Karpas-422 (cell line): ENCODE measurements around the gene MFRP. TPM values are rescaled to one million over a fixed set of nuclear protein-coding genes. Genes with fewer than 3 reads are reported as not detected.

Source experiments
- DNase-seq: peaks from one replicate; pipeline ENCODE4 v3.0.0-alpha.2; 2015
- H2AFZ ChIP-seq: fragments of 200-600 bp; sonication (generic); 2 replicates; pipeline ENCODE4 v1.6.1; 2014; ENCODE audit warnings: antibody characterized with exemption, low read length, mixed read lengths
- H3K27ac ChIP-seq: fragments of 200-600 bp; sonication (generic); 2 replicates; pipeline ENCODE4 v1.5.1; 2014; ENCODE audit warnings: mild to moderate bottlenecking, low read length, moderate library complexity
- H3K27me3 ChIP-seq: fragments of 200-600 bp; sonication (generic); 2 replicates; pipeline ENCODE4 v1.6.1; 2014; ENCODE audit warnings: low read length, mixed read lengths
- H3K36me3 ChIP-seq: fragments of 200-600 bp; sonication (generic); 2 replicates; pipeline ENCODE4 v1.6.1; 2014; ENCODE audit warnings: low read length, mixed read lengths; ENCODE audit not compliant: insufficient read depth
- H3K4me1 ChIP-seq: fragments of 200-600 bp; sonication (generic); 2 replicates; pipeline ENCODE4 v1.6.1; 2014; ENCODE audit warnings: mild to moderate bottlenecking, low read length, mixed read lengths
- H3K4me2 ChIP-seq: fragments of 200-600 bp; sonication (generic); 2 replicates; pipeline ENCODE4 v1.6.1; 2014; ENCODE audit warnings: low read length, low read depth, mild to moderate bottlenecking; ENCODE audit not compliant: poor library complexity, severe bottlenecking
- H3K4me3 ChIP-seq: fragments of 200-600 bp; sonication (generic); 2 replicates; pipeline ENCODE4 v1.5.1; 2014; ENCODE audit warnings: mild to moderate bottlenecking, antibody characterized with exemption, low read length, mixed read lengths
- H3K79me2 ChIP-seq: fragments of 200-600 bp; sonication (generic); 2 replicates; pipeline ENCODE4 v1.6.1; 2014; ENCODE audit warnings: mild to moderate bottlenecking, low read length, mixed read lengths
- H3K9ac ChIP-seq: fragments of 200-600 bp; sonication (generic); 2 replicates; pipeline ENCODE4 v1.6.0; 2014; ENCODE audit warnings: low read length
- H3K9me2 ChIP-seq: fragments of 200-600 bp; sonication (generic), shearing (Covaris generic); replicated peaks from 2 replicates; pipeline ENCODE4 v1.6.0; 2014; ENCODE audit warnings: mild to moderate bottlenecking, low read length, moderate library complexity; ENCODE audit not compliant: insufficient read depth
- H3K9me3 ChIP-seq: fragments of 300-700, 200-600 bp; sonication (generic); 2 replicates; pipeline ENCODE4 v1.6.1; 2014; ENCODE audit warnings: low read length, mixed read lengths
- H4K20me1 ChIP-seq: fragments of 200-600 bp; sonication (generic); 2 replicates; pipeline ENCODE4 v1.6.1; 2014; ENCODE audit warnings: mild to moderate bottlenecking, antibody characterized with exemption, low read length, low read depth; ENCODE audit not compliant: insufficient read depth
- total RNA-seq: library from RNA; depleted of rRNA; stranded (reverse); fragments of >200 nt; shearing (Covaris generic); gene quantifications from 2 replicates; pipeline ENCODE4 v1.2.3, GENCODE V29; 2014; ENCODE audit warnings: low replicate concordance

MFRP gene
- total RNA-seq, 1 experiment from 2014 or later = not detected

DNA sequence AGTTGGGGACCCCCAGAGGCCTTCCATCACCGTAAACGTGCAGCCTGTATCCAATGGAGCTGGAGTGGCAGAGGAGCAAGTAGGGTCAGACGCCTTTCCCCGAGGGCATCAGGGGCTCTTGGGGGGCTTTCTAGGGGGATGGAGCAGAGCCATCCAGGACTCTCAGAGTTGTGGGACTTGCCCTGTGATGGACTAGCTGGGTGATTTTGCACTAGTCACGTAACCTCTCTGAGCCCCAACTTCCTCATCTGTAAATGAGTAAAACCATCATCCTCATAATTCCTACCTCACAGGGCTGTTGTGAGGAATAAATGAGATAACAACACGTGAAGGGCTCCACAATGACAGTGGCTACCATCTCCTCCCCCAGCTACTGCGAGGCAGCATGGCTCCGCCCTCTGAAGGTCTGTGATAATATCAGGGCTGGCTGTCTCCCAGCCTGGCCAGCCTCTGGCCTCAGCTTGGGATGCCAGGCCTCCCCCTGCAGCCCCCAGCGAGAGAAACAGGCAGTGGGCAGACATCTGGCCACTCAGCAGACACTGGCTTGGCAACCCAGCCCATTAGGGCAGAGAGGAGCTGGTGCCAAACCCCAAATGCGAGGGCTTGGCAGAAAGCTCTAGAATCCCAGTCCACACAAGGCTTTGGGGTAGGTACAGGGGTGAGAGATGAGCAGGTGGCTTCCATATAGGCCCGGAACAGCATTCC is 28.3 kb upstream of the MFRP start:
- no peak overlapping the region for H3K9ac ChIP-seq
- H3K27me3 ChIP-seq = no peaks in the 10 kb centered on the region
- DNase-seq = no peak
- H3K36me3 ChIP-seq = no peaks in the 10 kb centered on the region
- H3K79me2 ChIP-seq = no peaks in the 10 kb centered on the region
- H2AFZ ChIP-seq = no peak overlapping the region
- no peaks in the 10 kb centered on the region for H3K9me2 ChIP-seq
- H3K27ac ChIP-seq = peak overlapping the region; percentile 30; the same call in 1 of the 2 replicates
- no peak overlapping the region for H3K4me3 ChIP-seq
- H3K9me3 ChIP-seq = no peaks in the 10 kb centered on the region
- no peaks in the 10 kb centered on the region for H4K20me1 ChIP-seq
- no peak overlapping the region for H3K4me2 ChIP-seq
- peaks cover 91% of the 10 kb centered on the region for H3K4me1 ChIP-seq

DNA sequence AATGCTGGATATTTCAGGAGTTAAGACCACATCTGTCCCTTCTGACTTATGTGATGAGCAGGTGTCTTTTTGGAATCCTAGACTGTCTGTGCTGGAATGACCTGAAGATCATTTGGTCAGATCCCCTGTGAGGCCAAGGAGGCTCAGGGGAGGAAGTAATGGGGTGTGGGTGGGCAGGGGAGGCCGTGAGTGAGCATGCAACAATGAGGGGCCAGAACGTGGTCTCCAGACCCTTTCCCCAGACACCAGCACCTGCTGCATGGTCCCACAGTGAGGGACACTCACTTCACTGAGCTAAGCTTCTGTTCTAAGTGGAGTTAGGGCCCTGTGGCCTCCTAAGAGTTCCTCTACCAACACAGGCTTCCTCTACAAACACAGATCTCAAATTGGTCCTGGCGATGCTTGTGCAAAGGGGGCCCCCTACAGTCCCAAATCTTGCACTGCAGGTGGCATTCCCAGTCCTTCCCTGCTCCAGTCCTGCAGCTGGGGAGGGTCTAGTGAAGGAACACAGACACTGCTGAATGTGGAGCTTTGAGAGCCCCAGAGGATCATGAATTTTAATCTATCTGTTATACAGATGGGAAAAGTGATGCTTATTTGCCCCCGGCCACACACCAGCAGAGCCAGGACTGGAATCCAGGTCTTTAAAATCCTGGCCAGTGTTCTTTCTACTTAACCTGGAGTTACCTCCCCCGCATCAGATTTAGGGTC is 27.6 kb upstream of the MFRP start:
- DNase-seq = peak; percentile 74
- Histone ChIP-seq H3K36me3 (no peaks in the 10 kb centered on the region), H3K79me2 (peaks cover 4% of the 10 kb centered on the region; the same call in 1 of the 2 replicates), H2AFZ (no peak overlapping the region), H3K27me3 (no peaks in the 10 kb centered on the region), H3K4me1 (peaks cover 93% of the 10 kb centered on the region), H3K4me3 (no peak overlapping the region), H3K4me2 (no peak overlapping the region), H3K9ac (0 out of 2 replicates have a peak overlapping the region, but pooled peaks have one; percentile 27), H3K9me2 (no peaks in the 10 kb centered on the region), H3K9me3 (no peaks in the 10 kb centered on the region), H3K27ac (no peak overlapping the region), H4K20me1 (no peaks in the 10 kb centered on the region)

DNA sequence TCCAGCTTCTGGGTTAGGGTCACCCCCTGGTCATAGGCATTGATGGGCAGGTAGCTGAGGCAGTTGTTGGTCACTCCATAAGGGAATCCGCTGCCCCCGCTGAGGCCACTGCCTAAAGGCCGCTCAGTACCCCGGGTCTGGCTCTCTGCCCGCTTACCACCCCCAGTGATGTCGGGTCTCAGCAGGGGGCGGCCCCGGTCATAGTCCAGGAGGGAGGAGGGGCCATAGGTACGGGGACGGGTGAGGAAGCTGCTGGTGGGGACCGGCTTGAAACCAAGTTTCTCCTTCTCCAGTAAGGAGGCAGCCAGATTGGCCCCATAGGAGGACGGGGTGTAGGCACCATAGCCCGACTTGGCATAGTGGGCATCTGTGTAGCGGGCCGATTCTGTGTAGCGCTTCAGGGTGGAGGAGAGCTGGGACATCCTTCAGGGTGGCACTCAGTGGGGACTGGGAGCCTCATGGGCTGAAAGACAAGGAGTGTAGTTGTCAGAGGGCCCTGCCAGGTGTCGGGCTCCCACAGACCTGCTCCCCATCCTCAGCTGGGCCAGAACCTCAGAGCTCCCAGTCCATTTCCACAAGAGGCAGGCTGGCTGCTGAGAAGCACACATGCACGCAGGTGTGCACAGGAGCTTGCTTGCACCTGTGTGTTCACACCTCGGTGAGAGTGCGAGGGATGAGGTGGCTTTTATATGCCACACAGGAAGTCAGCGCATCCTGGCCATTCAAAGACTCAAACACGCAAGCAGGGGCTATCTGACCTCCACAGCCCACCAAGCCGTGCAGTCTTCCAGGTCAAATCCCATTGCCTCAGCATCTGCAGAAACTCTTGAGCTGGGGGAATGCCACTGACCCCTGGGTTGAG is 26.8 kb upstream of the MFRP start:
- no peak overlapping the region for H3K4me2 ChIP-seq
- no peaks in the 10 kb centered on the region for H3K9me2 ChIP-seq
- H3K36me3 ChIP-seq = no peaks in the 10 kb centered on the region
- no peaks in the 10 kb centered on the region for H3K27me3 ChIP-seq
- peaks cover 93% of the 10 kb centered on the region for H3K4me1 ChIP-seq
- no peaks in the 10 kb centered on the region for H3K9me3 ChIP-seq
- no peak overlapping the region for H3K27ac ChIP-seq
- H3K9ac ChIP-seq = no peak overlapping the region
- no peak for DNase-seq
- no peak overlapping the region for H2AFZ ChIP-seq
- no peaks in the 10 kb centered on the region for H4K20me1 ChIP-seq
- no peak overlapping the region for H3K4me3 ChIP-seq
- H3K79me2 ChIP-seq = peaks cover 4% of the 10 kb centered on the region; the same call in 1 of the 2 replicates

DNA sequence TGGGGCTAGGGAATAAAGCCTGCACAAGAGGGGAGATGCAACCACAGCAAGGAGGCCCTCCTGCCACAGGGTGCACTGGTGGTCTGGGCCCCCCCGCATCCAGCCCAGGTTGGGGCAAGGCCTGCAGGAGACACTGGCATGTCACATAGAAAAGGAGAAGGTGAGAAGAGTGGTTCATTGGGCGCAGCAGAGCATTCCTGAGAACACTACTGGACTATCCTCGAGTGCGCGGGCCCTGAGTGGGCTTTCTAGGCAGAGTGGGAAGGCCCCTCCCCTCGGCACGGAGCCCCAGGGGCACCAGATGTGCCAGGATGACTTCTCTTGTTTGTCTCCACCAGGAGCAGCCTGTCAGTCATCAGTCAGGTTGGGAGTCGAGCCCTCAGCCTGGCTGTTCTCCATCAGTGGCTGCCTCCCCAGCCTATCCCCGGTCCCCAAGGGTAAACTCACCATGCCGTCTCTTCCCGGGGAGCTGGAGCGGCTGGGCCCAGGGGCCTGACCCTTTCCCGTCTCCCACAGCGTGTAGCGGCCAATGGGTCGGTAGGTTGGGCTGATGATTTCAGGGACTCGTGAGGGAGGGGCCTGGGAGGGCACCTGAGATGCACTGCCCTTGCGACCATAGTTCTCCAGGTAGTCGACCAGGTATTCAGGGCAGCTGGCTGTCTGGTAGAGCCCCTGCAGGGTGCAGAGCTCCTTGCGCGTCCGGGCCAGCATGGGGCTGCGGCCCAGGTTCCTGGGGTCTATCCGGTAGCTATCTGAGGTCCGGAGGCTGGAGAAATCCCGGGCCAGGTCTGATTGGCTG is 26.0 kb upstream of the MFRP start:
- Histone ChIP-seq H2AFZ (no peak overlapping the region), H3K36me3 (no peaks in the 10 kb centered on the region), H3K79me2 (peaks cover 4% of the 10 kb centered on the region; the same call in 1 of the 2 replicates), H3K27me3 (no peaks in the 10 kb centered on the region), H3K4me2 (no peak overlapping the region), H3K9me3 (no peaks in the 10 kb centered on the region), H3K9me2 (no peaks in the 10 kb centered on the region), H3K4me1 (peaks cover 93% of the 10 kb centered on the region), H3K9ac (no peak overlapping the region), H4K20me1 (no peaks in the 10 kb centered on the region), H3K27ac (no peak overlapping the region), H3K4me3 (no peak overlapping the region)
- no peak for DNase-seq

DNA sequence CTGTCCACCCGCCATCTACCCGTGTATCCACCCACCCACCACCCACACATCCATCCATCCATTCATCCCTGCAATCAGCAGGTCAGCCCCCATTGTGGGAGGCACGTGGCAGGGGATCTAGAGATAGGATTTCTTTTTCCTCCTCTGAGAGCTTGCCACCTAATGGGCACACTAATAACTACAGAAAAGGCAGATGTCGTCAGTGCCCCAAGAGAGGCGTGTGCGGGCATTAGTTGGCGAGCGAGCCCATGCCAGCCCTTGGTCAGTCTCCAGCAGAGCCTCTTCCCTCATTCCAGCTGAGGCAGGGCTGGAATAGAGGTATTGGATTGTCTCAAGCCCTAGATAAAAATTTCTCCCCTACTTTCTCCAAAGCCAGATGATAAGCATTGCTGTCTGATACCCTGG is 25.3 kb upstream of the MFRP start:
- Histone ChIP-seq H3K4me1 (peaks cover 93% of the 10 kb centered on the region), H3K27ac (peak overlapping the region; percentile 70; the same call in 1 of the 2 replicates), H2AFZ (no peak overlapping the region), H3K9ac (peak overlapping the region; percentile 49), H3K79me2 (peaks cover 4% of the 10 kb centered on the region; the same call in 1 of the 2 replicates), H4K20me1 (no peaks in the 10 kb centered on the region), H3K27me3 (no peaks in the 10 kb centered on the region), H3K36me3 (no peaks in the 10 kb centered on the region), H3K4me2 (no peak overlapping the region), H3K9me2 (no peaks in the 10 kb centered on the region), H3K4me3 (no peak overlapping the region), H3K9me3 (no peaks in the 10 kb centered on the region)
- peak; percentile 72 for DNase-seq

DNA sequence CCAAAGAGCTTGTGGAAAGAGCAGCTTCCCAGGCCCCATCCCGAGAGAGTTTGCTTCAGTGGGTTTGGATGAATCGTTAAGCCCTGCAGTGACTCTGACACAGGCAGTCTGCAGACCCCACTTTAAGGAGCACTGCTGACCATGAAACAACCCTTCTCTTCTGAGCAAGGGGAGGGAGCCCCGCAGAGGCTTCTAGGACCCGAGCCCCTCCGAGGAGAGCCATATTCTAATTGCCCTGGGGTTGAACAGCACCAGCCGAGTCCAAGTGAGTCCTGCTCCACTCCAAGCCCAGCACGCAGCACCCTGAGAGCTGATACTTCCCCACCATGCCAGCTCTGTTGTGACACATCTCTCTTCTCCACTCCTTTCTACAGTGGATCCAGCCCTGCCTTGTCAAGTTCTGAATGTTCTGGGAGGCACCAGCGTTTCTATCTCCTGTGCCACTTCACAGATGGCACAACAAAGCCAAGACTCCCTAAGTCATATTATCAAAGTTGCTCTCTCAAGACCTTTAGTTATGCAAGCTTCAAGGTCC is 24.6 kb upstream of the MFRP start:
- Histone ChIP-seq H3K27me3 (no peaks in the 10 kb centered on the region), H3K9ac (peak overlapping the region; percentile 49), H3K36me3 (no peaks in the 10 kb centered on the region), H3K9me3 (no peaks in the 10 kb centered on the region), H3K9me2 (no peaks in the 10 kb centered on the region), H3K79me2 (peaks cover 4% of the 10 kb centered on the region; the same call in 1 of the 2 replicates), H3K4me1 (peaks cover 93% of the 10 kb centered on the region), H3K4me3 (no peak overlapping the region), H3K27ac (peak overlapping the region; percentile 70), H4K20me1 (no peaks in the 10 kb centered on the region), H3K4me2 (peak overlapping the region; percentile 54), H2AFZ (no peak overlapping the region)
- no peak for DNase-seq

DNA sequence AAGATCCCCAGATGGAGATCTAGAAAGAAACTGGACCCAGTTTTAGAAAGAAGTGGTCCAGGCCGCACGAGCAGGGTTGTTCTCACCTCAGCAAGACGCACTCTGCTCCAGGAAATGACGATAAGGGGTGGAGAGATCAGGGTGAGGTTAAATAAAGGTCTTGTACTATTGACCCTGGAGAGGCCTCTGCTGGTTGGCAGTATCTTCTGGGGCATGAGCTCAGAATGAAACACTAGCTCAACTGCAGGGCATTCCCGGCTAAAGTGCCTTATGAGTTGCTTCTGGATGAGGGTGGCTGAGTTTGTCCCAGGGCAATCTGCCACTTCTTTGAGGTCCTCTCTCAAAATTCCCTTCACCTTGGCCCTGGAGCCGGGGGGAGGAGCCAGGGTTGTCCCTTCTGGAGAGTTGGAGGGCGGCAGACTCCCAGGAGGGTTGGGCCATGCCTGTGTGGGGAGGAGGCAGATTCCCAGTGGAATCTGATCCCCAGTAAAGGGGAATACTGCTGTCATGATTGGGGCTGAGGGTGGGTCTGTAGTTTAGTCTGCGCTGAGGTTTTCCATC is 24.1 kb upstream of the MFRP start:
- H3K36me3 ChIP-seq = no peaks in the 10 kb centered on the region
- peaks cover 4% of the 10 kb centered on the region; the same call in 1 of the 2 replicates for H3K79me2 ChIP-seq
- peaks cover 92% of the 10 kb centered on the region for H3K4me1 ChIP-seq
- no peaks in the 10 kb centered on the region for H4K20me1 ChIP-seq
- H3K27me3 ChIP-seq = no peaks in the 10 kb centered on the region
- peak overlapping the region; percentile 70 for H3K27ac ChIP-seq
- H3K9me2 ChIP-seq = no peaks in the 10 kb centered on the region
- H3K9ac ChIP-seq = peak overlapping the region; percentile 49
- DNase-seq = peak; percentile 61
- peak overlapping the region; percentile 54 for H3K4me2 ChIP-seq
- H3K9me3 ChIP-seq = no peaks in the 10 kb centered on the region
- no peak overlapping the region for H2AFZ ChIP-seq
- no peak overlapping the region for H3K4me3 ChIP-seq
